Measurements from ENCODE around the gene LRRK1.

The LRRK1 gene

DNA sequence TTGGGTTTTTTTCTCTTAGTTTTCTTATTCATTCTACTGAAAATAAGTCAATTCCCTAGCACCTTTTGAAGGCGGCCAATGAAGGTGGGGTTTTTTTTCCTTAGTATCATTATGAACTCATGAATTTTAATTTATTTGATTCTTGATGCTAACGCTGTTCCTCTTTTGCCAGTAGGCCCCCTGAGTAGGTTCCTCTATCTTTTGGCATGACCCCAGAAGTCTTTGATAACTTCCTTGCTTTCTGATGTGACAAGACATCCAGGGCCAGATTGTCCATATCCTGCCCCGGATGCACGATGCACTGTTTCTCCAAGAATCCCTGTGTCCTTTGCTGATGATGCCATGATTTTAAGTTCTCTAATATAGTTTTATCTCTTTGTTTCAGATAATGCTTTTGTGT lies 20.6 kb downstream of the LRRK1 start:
- DNase-seq (ENCODE audit: low read depth): no peak

DNA sequence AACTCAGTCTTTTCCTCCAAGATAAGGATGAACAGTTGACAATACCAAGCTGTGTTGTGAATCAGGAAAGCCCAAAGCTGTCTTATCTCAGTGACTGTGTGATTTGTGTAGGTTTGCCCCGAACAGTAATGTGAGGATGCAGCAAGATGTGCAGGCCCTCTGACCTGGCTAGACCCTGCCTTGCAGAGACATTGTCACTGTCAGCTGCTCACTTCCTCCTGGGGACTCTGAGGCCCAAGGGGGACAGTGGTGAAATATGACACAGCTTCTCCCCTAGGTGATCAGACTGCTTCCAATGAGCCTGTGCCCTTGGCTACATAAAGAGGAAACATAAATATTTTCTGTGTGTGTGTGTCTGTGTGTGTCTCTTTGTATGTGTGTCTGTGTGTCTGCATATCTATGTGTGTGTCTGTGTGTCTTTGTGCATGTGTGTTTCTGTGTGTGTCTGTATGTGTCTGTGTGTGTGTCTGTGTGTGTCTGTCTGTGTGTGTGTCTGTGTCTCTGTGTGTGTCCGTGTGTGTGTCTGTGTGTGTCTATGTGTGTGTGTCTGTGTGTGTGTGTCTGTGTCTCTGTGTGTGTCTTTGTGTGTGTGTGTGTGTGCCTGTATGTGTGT lies 21.7 kb downstream of the LRRK1 start:
- no peak for DNase-seq (ENCODE audit: low read depth)

DNA sequence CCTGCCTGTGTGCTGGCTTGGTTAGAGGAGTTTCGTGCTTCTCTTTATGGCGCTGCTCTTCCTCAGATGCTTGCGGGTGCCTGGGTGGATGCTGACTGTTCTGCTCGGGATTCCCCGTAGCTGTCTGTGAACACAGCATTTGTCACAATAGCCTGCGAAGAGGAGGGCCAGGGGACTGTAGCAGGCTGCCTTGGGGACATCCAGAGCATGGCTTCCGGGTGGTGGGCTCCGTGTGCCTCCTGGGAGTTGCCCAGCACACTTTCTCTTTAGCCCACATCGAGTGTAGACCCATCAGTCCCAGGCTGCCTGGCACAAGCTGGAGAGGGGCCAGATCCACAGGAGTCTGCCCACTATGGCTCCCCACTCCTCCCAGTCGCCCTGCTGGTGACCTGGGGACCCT lies 22.4 kb downstream of the LRRK1 start:
- DNase-seq (ENCODE audit: low read depth): no peak

DNA sequence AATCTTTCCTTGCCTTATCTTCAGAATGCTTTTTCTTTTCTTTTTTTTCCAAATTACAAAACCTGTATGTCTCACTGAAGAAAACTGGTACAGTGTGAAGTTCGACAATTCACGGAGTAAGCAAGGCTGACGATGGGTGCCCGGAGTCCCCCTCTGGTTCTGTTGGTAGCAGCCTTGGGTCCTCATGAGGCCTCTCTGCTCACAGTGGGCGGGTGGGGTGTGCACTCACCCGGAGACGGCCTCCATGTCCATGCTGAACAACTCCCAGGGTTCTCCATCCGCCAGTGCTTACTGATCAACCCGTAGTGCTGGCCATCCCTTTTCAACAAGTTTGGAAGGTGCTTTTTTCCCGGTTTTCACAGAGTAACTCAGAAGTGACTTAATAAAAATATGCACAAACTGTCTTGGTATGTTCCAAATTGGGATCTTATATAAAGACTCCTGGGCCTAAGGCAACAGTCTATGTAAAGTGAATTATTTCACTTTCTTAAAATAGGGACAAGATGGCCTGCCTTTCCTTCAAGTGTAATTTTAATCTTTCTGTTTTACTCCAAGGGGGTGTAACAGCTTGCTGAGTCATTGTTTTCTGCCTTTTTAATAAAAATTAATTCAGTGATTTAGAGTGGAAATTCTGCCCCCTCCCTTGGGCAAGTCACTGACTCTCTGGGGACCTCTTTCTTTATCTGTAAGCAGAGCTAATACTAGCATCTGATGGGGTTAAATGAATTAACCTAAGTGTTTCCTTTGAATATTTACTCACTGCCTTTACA lies 23.7 kb downstream of the LRRK1 start:
- no peak for DNase-seq (ENCODE audit: low read depth)

DNA sequence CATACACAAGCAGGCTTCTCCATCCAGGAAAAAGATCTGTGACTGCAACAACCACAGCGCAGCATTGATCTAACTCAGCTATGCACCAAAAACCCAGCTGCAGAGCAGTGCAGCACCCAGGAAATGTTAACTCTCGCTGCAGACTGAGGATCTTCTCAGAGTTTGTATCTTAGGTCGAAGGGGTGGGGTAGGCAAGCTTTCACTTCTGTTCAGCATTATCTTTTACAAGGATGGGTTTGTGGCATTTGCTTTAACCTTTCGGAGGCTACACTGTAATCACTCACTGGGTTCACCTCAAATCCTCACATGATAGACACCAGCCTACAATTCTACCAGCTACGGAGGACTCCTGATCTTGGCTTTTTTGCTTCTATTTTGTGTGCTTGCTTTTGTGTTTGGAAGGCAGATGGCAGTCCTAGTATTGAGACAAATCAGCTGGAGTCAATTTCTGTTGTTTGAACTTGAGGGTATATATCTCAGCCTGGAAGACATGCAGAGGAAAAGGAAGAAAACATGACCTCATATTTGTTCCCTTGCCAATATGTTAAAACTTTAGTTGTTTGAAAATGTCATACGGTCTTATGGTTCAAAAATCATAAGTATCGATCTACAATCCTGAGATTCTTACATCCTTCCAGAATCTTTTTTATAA lies 25.2 kb downstream of the LRRK1 start:
- DNase-seq (ENCODE audit: low read depth): no peak

DNA sequence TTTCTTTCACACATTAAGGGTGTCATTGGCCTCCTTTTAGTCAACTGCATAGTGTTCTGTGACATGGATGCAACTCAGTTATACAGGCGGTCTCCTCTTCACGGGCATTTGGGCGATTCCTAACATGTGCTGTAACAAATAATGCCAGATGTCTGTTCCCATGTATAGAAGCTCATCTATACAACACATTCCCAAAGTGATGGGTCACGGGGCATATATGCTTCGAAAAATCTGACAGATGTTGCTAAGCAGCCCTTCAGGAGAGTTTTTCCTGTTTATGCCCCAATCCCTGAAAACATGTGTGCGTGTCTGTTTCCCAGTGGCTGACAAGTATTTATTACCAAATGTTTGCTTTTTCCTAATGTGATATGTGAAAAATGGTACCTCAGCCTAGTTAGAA lies 25.8 kb downstream of the LRRK1 start:
- DNase-seq (ENCODE audit: low read depth): no peak

DNA sequence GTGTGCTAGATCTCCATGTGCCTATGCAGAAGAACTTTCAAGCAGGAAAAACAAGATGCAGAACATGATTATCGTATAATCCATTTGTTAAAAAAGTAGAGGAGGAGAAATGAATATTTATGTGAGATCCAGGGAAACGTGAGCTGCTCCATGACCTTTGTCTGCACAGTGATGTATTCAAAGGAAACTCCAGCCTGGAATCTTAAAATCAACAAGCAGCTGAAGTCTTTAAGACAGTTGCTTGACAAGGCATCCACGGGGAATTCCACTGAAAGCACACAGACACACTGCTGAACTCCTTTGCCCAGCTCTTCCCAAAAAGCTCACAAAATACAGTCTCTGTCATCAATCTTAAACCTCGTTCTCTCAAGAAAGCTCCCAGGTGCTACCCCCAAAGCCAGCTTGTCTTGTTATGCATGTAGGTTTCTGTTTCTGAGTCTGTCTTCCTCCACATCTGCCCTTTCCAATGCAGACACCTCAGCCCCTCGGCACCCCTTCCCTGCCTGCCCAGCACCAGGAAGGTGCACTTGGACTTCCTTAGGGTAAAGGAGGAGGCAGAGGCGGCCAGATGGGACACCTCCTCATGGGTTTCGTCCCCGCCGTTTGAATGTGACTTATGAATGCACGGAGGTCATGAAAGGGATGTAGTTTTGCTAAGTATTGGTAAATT lies 28.7 kb downstream of the LRRK1 start:
- no peak for DNase-seq (ENCODE audit: low read depth)

DNA sequence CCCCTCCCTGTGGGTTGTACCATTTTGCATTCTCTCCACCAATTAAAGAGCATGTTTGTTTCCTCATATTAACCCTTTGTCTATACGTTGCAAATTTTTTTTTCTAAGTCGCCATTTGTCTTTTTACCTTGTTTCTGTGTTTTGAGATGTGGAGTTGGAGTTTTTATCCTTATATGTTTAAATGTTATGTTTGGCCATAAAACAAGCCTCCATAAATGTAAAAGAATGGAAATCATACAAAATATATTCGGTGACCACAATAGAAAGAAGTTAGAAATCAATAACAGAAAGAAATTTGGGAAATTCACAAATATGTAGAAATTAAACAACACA lies 29.2 kb downstream of the LRRK1 start:
- no peak for DNase-seq (ENCODE audit: low read depth)

DNA sequence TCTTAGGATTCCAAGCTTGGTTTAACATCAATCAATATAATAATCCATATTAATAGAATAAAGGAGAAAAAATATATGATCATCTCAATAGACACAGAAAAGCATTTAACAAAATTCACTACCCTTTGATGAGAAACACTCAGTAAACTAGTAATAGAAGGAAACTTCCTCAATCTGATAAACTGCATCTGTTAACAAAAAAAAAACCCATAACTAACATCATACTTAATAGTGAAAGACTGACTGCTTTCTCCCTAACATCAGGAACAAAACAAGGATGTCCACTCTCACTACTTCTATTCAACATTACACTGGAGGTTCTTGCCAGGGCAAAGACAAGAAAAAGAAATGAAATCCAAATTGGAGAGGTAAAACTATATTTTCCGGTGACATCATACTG lies 30.5 kb downstream of the LRRK1 start:
- DNase-seq (ENCODE audit: low read depth): no peak

DNA sequence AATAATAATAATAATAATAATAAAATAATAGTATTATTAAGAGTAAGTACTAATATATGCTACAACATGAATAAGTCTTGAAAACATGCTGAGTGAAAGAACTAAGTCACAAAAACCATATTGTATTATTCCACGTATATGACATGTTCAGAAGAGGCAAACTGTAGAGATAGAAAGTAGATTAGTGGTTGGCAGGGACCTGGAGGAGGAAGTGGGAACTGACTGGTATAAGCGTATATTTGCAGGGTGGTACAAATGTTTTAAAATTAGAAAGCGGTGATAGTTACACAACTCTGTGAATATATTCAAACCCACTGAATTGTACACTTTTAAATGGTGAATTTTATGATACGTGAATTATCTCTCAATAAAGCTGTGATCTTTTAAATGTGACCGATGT lies 32.8 kb downstream of the LRRK1 start:
- DNase-seq (ENCODE audit: low read depth): no peak

DNA sequence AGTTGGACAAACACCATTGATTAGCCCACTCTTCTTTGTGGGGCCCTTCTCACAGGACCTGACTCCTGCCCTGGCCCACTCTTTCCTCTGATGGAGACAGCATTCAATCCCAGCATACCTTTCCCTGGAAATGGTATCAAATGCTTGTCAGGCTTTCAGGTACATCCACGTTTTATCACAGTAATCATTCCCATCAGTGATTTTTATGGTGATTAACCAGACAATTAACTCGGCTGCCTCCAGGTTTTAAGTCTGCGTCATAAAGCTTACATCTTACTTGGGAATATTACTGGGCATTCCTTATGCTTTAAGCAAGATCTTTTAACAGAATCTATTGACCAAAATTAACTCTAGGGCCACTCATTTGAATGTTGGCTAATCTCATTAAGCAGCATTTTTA lies 33.4 kb downstream of the LRRK1 start:
- DNase-seq (ENCODE audit: low read depth): no peak

DNA sequence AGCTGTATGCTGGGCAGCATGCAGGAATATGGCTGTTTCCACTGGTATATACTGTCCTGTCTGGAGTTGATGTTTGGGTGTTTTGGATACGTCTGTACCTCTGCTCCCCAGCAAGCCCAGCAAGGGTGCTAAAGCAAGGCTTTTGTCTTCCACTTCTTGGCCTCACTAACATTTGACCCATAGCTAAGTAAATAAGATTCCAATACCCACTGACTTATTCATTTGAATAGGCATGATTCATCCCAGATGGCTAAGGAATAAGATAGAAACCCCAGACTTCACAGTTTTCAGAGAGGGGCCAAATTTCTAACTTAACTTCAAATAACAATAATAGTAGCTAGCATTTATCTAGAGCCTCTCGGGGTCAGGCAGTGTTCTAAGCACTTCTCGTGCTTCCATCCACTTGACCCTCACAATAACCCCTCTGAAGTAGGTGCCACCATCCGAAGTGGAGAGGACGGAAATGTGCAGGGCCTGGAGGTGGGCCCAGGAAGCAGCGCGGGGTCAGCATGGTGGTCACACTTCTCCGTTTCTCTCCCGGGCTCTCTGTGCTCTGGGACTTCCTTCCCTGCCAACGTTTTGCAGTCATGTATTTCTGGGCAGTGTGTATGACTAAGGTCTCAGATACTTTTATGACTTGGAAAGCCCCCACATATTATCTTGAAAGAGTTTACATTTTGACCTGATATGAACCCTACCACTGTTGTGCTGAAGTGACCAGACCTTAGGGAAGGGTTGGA lies 39.3 kb downstream of the LRRK1 start:
- no peak for DNase-seq (ENCODE audit: low read depth)

DNA sequence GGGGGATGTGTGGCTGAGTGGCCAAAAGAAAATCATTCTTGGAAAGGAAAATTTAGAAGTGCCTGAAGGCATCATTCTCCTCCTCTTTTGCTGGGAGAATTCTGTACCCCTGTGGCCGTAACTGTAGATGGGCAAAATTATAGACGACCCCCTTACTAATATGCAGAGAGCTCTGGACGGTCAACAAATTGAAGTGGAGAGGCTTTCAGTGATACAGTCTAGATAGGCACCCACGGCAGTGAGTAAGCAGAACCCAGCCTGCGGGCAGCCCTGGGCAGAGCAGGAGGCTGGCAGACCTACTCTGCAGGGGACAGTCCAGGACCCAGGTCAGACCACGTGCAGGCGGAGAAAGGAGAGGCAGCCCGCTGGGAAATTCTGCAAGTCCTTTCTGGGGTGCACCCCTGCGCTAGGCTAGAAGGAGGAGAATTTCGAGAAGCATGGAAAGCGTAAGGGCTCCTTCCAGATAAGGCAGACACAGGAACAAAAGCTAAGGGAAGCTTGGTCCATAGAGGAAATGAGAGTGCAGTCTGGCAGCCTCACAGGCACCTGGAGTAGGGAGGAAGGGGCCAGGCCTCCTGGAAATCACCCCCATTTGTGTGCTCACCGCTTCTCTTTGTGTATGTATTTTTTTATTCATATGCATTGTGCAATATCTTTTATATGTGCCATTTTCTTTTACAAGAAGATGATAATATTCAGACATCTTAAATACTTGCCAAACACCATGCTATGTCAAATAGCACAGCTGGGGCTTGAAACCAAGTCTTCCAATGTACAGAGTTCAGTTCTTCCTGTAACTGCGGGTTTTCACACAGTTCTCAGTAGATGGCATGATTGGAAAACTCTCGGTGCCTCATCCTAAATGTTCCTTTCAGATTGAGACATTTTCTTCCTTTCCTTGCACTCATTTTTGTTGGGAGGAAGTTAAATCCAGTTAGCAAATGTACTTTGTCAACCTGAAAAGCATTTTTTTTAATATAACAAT lies 40.2 kb downstream of the LRRK1 start:
- DNase-seq (ENCODE audit: low read depth): no peak

DNA sequence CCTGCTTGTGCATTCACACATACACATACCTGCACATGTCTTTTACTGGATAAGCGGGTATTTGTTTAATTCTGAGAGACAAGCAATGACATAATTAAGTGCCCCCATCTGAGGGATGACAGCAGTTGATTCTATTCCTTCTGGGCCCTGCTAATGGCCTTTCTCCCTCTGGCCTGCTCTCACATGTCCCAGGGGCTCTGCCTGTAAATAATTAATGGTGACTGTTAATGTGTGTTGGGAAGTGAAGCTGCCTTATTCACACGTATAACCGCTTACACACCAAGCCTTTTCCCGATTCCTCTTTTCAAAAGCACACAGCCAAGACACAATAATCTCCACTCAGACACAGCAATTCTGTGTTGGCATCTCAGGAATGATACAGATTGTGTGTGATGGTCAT lies 47.8 kb downstream of the LRRK1 start:
- no peak for DNase-seq (ENCODE audit: low read depth)

DNA sequence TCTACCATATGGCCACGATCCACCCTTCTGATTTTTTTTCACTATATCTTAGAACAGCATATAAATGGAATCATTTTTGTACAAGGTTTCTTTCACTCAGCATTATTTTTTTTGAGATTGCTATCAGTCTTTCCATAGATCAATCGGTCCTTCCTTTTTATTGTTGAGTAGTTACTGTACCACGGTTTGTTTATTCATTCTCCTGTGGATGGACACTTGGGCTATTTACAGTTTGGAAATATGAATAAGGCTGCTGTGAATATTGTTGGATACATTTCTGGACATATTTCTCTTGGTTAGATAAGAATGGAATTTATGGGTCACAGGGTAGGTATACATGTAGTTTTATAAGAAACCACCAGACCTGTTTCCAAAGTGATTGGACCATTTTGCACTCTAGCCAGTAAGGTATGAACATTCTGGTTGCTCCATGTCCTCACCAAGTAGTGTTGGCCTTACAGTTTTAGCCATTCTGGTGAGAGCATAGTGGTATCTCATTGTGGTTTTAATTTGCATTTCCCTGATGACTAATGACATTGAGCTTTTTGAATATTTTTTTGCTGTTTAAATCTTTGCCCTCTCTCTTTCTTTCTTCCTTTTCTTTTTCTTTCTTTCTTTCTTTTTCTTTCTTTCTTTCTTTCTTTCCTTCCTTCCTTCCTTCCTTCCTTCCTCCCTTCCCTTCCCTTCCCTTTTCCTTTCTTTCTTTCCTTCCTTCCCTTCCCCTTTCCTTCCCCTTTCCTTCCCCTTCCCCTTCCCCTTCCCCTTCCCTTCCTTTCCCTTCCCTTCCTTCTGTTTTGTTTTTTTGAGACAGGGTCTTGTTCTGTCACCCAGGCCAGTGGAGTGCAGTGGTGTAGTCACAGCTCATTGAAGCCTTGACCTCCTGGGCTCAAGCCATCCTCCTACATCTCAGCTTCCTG lies 49.2 kb downstream of the LRRK1 start:
- DNase-seq (ENCODE audit: low read depth): no peak

DNA sequence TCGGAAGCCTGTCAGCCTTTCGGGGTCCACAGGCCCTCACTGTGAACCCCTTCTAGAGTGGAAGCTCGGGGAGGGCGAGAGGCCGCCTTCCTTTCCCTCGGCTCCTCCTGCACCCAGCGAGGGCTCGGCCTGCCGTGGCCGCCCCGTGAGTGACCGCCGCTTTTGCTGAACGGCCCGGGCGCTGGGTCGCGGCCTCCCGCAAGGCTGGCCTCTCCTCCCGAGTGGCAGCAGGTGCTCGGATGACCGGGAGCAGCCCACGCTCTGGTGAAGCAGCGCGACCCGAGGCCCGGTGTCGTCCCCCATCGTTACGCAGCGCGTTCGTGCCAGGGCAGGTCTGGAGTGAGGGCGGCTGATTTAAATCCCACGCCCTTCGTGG lies 53.8 kb downstream of the LRRK1 start:
- no peak for DNase-seq (ENCODE audit: low read depth)

DNA sequence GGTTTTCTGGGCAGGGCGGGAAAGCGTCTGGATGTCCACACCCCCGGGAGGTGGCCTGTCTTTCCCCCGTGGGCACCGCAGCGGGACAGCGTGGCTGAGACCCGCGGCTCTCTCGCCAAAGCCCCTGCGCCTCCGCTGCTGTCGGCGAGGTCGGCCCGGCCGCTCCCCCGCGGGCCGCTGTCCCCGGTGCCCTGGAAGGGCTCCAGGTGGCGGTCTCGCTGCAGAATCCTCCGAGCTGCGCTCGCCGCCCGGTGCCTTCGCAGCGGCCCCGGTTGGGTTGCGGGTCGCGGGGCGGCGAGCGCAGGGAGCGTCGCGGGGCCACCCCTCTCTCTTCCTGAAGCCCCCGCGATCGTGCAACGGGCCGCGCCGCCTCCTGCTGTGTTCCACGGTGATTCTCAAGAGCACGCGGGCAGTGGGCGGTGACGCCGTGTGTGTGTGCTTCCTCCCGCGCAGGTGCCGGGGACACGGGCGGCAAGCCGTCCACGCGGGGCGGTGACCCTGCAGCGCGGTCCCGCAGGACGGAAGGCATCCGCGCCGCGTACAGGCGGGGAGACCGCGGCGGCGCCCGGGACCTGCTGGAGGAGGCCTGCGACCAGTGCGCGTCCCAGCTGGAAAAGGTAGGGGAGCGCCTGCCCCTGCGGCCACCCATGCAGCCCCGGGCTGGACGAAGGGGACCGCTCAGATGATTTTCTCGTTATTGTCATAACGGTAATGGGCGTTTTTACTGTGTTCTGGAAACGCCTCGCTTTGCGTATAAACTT lies 54.4 kb downstream of the LRRK1 start:
- no peak for DNase-seq (ENCODE audit: low read depth)

DNA sequence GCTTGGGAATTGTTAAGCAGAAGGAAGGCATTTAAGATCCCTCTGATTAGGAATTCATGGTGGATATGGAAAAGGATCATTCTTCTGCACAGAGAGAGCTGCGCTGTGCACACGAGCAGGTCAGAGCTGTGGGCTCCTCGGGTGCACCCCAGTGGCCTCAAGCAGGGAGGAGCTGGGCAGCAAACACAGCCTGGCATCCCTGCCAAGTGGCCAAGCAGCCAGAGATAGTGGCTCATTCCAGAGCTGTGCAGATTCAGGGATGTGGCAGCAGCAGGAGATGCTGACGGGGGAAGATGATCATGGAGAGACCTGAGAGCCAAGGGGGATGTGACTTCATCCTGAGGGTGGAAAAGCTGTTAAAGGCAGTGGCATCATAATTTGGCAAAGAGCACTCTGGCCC lies 55.9 kb downstream of the LRRK1 start:
- no peak for DNase-seq (ENCODE audit: low read depth)

DNA sequence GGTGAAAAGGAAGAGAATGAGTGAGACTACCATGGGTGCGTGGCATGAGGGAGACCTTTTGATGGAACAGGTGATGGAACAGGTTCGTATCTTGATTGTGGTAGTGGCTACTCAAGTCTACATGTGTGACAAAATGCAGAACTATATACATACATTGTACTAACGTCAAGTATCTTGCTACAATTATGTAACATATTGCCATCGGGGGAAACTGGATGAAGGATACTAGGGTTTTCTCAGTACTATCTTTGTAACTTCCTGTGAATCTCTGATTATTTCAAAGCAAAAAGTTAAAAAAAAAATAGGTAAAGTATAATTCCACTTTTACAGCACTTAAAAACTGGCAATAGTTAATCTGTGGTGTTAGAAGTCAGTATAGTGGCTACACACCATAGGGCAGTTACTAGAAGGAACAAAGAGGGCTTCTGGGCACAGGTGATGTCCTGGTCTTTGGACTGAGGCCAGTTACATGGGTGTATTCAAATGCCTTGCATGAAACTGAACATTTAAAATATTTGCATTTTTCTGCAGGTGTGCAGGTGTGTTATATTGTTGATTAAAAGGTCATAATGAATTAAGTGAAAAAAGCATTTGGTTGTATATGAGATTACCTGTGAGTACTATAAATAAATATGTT lies 61.4 kb downstream of the LRRK1 start:
- no peak for DNase-seq (ENCODE audit: low read depth)

Data from activated T-helper 1 cell treated with Interleukin-2 at 50 U/mL for 16 hours (primary cell).